WTC11 (cell line): ENCODE data around the gene BAIAP3. TPM values are rescaled to one million over a fixed set of nuclear protein-coding genes. Genes with fewer than 3 reads are reported as not detected.
A peak's percentile ranks its signal among the peaks of the same experiment; 100 is the strongest.

Experiments
- ATAC-seq: fragments of 200-7000 bp; cut with Tn5 transposase; 2 replicates; pipeline ENCODE4 v1.10.0; 2021; ENCODE audit warnings: mild to moderate bottlenecking, moderate library complexity
- CTCF ChIA-PET: fragments of 300-600 bp; sonication (Branson Sonifier 250); formaldehyde crosslinking; loops from one replicate; lab custom pipeline; 2021; ENCODE audit warnings: antibody characterized with exemption; lab: Charles Lee
- POLR2A ChIA-PET: fragments of 350-600 bp; sonication (Branson Sonifier 250); formaldehyde crosslinking; loops from one replicate; lab custom pipeline; 2021; ENCODE audit warnings: antibody characterized with exemption; lab: Charles Lee
- DNase-seq: peaks from one replicate; pipeline ENCODE4 v3.0.0; 2021; ENCODE audit warnings: low spot score
- H3K27ac Mint-ChIP-seq: 2 replicates; pipeline ENCODE4 v1.8.0; 2021; ENCODE audit warnings: mixed read lengths
- H3K27me3 Mint-ChIP-seq: 2 replicates; pipeline ENCODE4 v1.8.0; 2021; ENCODE audit warnings: low read depth, mild to moderate bottlenecking, moderate library complexity, mixed read lengths
- H3K36me3 Mint-ChIP-seq: 2 replicates; pipeline ENCODE4 v1.8.0; 2021; ENCODE audit warnings: mixed read lengths
- H3K4me1 Mint-ChIP-seq: 2 replicates; pipeline ENCODE4 v1.8.0; 2022; ENCODE audit warnings: mixed read lengths
- H3K4me3 Mint-ChIP-seq: 2 replicates; pipeline ENCODE4 v1.8.0; 2021; ENCODE audit warnings: mild to moderate bottlenecking, moderate library complexity, mixed read lengths
- H3K9me3 Mint-ChIP-seq: 2 replicates; pipeline ENCODE4 v1.8.0; 2021; ENCODE audit warnings: mixed read lengths
- ATF1 ChIP-seq: sonication (generic); formaldehyde crosslinking; IDR thresholded peaks from 2 replicates; pipeline ENCODE4 v1.8.1; 2023; ENCODE audit warnings: mild to moderate bottlenecking, moderate library complexity, missing genetic modification reagents
- CDX4 ChIP-seq: fragments of 250-450 bp; sonication (Bioruptor Pico); IDR thresholded peaks from 2 replicates; pipeline ENCODE4 v1.9.0; 2021; ENCODE audit warnings: moderate library complexity, mild to moderate bottlenecking, inconsistent platforms, borderline replicate concordance
- CREM ChIP-seq: sonication (generic); formaldehyde crosslinking; IDR thresholded peaks from 2 replicates; pipeline ENCODE4 v1.8.1; 2022; ENCODE audit warnings: mild to moderate bottlenecking, missing genetic modification reagents, moderate library complexity
- IRF1 ChIP-seq: sonication (generic); formaldehyde crosslinking; IDR thresholded peaks from 2 replicates; pipeline ENCODE4 v1.8.0; 2023; ENCODE audit warnings: missing genetic modification reagents
- JUN ChIP-seq: sonication (generic); formaldehyde crosslinking; IDR thresholded peaks from 2 replicates; pipeline ENCODE4 v1.8.0; 2023; ENCODE audit warnings: mild to moderate bottlenecking, missing genetic modification reagents
- MXD4 ChIP-seq: fragments of 250-450 bp; sonication (Bioruptor Pico); IDR thresholded peaks from 2 replicates; pipeline ENCODE4 v1.8.0; 2021; ENCODE audit warnings: mild to moderate bottlenecking, moderate library complexity, borderline replicate concordance
- NR2C2 ChIP-seq: sonication (generic); formaldehyde crosslinking; IDR thresholded peaks from 2 replicates; pipeline ENCODE4 v1.8.0; 2022; ENCODE audit warnings: mild to moderate bottlenecking, missing genetic modification reagents
- PRDM15 ChIP-seq: sonication (generic); formaldehyde crosslinking; IDR thresholded peaks from 2 replicates; pipeline ENCODE4 v1.8.0; 2022; ENCODE audit warnings: missing genetic modification reagents
- TEAD4 ChIP-seq: sonication (generic); formaldehyde crosslinking; IDR thresholded peaks from 2 replicates; pipeline ENCODE4 v1.8.0; 2022; ENCODE audit warnings: mild to moderate bottlenecking, missing genetic modification reagents
- TP53 ChIP-seq: sonication (generic); formaldehyde crosslinking; IDR thresholded peaks from 2 replicates; pipeline ENCODE4 v1.8.1; 2023; ENCODE audit warnings: mild to moderate bottlenecking, missing genetic modification reagents
- ZNF232 ChIP-seq: sonication (generic); formaldehyde crosslinking; IDR thresholded peaks from 2 replicates; pipeline ENCODE4 v1.8.0; 2022; ENCODE audit warnings: mild to moderate bottlenecking, missing genetic modification reagents
- ZNF263 ChIP-seq: sonication (generic); formaldehyde crosslinking; IDR thresholded peaks from 2 replicates; pipeline ENCODE4 v1.8.1; 2022; ENCODE audit warnings: low read depth, mild to moderate bottlenecking, moderate library complexity, missing genetic modification reagents
- ZNF317 ChIP-seq: sonication (generic); formaldehyde crosslinking; IDR thresholded peaks from 2 replicates; pipeline ENCODE4 v1.8.1; 2023; ENCODE audit warnings: low read depth, mild to moderate bottlenecking, moderate library complexity, missing genetic modification reagents, borderline replicate concordance
- total RNA-seq: library from RNA; stranded (reverse); gene quantifications from 3 replicates; pipeline ENCODE4 v1.2.3, GENCODE V29; 2021
- TF ChIP-seq, protein P1 (sequence below): sonication (generic); formaldehyde crosslinking; IDR thresholded peaks from 2 replicates; pipeline ENCODE4 v1.8.0; 2022; ENCODE audit warnings: mild to moderate bottlenecking, missing genetic modification reagents
- TF ChIP-seq, protein P2 (sequence below): sonication (generic); formaldehyde crosslinking; IDR thresholded peaks from 2 replicates; pipeline ENCODE4 v1.8.0; 2023; ENCODE audit warnings: mild to moderate bottlenecking, missing genetic modification reagents

Gene BAIAP3
- total RNA-seq, 1 experiment from 2014 or later, result 18.8 TPM

DNA sequence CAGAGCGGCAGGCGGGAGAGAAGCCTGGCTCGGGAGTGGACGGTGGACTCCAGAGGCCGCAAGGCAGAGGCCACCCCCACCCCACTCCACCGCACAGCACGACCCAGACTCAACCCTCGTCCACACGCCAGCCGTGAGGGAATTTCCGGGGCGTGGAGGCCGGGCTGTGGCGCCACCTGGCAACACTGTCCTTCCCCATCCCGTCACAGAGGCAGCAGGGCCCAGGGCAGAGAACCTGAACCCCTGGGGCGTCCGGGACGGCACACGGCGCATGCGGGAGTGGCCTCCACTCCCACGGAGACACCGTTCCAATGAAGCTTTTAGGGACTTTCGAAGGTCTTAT, 41.8 kb downstream of the BAIAP3 start:
- no peak overlapping the region for H3K27ac Mint-ChIP-seq
- no peak for DNase-seq
- H3K36me3 Mint-ChIP-seq, result peaks cover 2% of the 10 kb centered on the region; the same call in 1 of the 2 replicates
- ChIA-PET CTCF (interaction anchor here (1.3 kb wide), 1 partner anchor 12 kb away, joined by 3 read pairs; no protein-coding TSS in a partner anchor), POLR2A (no interaction called here)
- H3K4me1 Mint-ChIP-seq, result peaks cover 18% of the 10 kb centered on the region
- H3K4me3 Mint-ChIP-seq, result no peak overlapping the region
- TF ChIP-seq ZNF232 (no peak), CDX4 (no peak), TP53 (CRISPR knock-in tag) (no peak), PRDM15 (CRISPR knock-in tag) (no peak), MXD4 (CRISPR knock-in tag) (no peak), IRF1 (CRISPR knock-in tag) (no peak), NR2C2 (CRISPR knock-in tag) (no peak), CREM (CRISPR knock-in tag) (no peak)
- TF ChIP-seq, protein P1, sequence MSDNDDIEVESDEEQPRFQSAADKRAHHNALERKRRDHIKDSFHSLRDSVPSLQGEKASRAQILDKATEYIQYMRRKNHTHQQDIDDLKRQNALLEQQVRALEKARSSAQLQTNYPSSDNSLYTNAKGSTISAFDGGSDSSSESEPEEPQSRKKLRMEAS (CRISPR knock-in tag), result no peak
- ATAC-seq, result no peak
- no peaks in the 10 kb centered on the region for H3K27me3 Mint-ChIP-seq
- H3K9me3 Mint-ChIP-seq, result no peaks in the 10 kb centered on the region

DNA sequence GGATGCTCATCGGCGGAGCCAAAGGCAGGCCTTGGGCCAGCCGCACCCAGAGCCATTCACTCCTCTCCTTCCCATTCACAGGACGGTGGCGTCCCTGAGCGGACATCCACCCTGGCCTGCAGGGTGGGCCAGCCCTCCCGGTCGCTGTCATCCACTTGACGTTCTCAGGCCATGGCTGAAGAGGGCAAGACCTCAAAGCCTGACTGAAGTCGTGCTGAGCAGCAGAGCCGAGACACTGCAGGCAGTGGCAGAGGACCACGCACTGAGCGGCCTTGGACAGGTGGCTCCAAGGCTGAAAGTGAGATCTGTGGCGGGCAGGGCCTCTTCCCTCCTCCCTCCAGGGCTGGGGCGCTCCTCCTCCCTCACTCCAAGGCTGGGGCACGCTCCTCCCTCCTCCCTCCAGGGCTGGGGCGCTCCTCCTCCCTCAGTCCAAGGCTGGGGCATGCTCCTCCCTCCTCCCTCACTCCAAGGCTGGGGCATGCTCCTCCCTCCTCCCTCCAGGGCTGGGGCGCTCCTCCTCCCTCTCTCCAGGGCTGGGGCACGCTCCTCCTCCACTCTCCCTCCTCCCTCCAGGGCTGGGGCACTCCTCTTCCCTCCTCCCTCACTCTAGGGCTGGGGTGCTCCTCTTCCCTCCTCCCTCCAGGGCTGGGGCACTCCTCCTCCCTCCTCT, 42.4 kb downstream of the BAIAP3 start:
- H3K36me3 Mint-ChIP-seq, result peaks cover 2% of the 10 kb centered on the region; the same call in 1 of the 2 replicates
- peaks cover 18% of the 10 kb centered on the region for H3K4me1 Mint-ChIP-seq
- H3K27me3 Mint-ChIP-seq, result no peaks in the 10 kb centered on the region
- TF ChIP-seq TP53 (CRISPR knock-in tag), result no peak
- TF ChIP-seq ZNF263 (CRISPR knock-in tag), result peak; percentile 96
- ChIA-PET CTCF (interaction anchor here (1.3 kb wide), 1 partner anchor 13 kb away, joined by 3 read pairs; no protein-coding TSS in a partner anchor), POLR2A (no interaction called here)
- ATAC-seq, result no peak
- H3K9me3 Mint-ChIP-seq, result no peaks in the 10 kb centered on the region
- H3K27ac Mint-ChIP-seq, result no peak overlapping the region
- H3K4me3 Mint-ChIP-seq, result no peak overlapping the region
- DNase-seq, result no peak

- CTCF ChIA-PET, result interaction anchor here (1.0 to 3.1 kb wide), 4 partner anchors 13 to 76 kb away, joined by 3 to 31 read pairs (median 6); no protein-coding TSS in a partner anchor
- Mint-ChIP-seq H3K27ac (peak overlapping the region; percentile 90), H3K27me3 (no peaks in the 10 kb centered on the region), H3K4me1 (peaks cover 18% of the 10 kb centered on the region), H3K36me3 (peaks cover 2% of the 10 kb centered on the region; the same call in 1 of the 2 replicates), H3K4me3 (peak overlapping the region; percentile 83), H3K9me3 (no peaks in the 10 kb centered on the region)
- POLR2A ChIA-PET, result no interaction called here
- ATAC-seq (no peak), DNase-seq (no peak)
- TF ChIP-seq TEAD4 (CRISPR knock-in tag) (no peak), IRF1 (CRISPR knock-in tag) (no peak), ZNF317 (CRISPR knock-in tag) (no peak), JUN (CRISPR knock-in tag) (no peak), ATF1 (no peak)
- TF ChIP-seq, protein P2, sequence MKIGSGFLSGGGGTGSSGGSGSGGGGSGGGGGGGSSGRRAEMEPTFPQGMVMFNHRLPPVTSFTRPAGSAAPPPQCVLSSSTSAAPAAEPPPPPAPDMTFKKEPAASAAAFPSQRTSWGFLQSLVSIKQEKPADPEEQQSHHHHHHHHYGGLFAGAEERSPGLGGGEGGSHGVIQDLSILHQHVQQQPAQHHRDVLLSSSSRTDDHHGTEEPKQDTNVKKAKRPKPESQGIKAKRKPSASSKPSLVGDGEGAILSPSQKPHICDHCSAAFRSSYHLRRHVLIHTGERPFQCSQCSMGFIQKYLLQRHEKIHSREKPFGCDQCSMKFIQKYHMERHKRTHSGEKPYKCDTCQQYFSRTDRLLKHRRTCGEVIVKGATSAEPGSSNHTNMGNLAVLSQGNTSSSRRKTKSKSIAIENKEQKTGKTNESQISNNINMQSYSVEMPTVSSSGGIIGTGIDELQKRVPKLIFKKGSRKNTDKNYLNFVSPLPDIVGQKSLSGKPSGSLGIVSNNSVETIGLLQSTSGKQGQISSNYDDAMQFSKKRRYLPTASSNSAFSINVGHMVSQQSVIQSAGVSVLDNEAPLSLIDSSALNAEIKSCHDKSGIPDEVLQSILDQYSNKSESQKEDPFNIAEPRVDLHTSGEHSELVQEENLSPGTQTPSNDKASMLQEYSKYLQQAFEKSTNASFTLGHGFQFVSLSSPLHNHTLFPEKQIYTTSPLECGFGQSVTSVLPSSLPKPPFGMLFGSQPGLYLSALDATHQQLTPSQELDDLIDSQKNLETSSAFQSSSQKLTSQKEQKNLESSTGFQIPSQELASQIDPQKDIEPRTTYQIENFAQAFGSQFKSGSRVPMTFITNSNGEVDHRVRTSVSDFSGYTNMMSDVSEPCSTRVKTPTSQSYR (CRISPR knock-in tag), result no peak
Measured at GRCh38 chr16:1377406-1378010, 44.1 kb downstream of the BAIAP3 start.
